ENCODE measurements around the gene ATXN7L1.

ATXN7L1 gene

GRCh38 chr7:105788356-105788755 lies 88.0 kb downstream of the ATXN7L1 start:
- TF ChIP-seq ISL1 (CRISPR knock-in tag; IDR thresholded peaks at IDR 0.05), result no peak
- no peak for ATAC-seq

GRCh38 chr7:105787793-105788192 lies 88.6 kb downstream of the ATXN7L1 start:
- TF ChIP-seq TSHZ2 (CRISPR knock-in tag; IDR thresholded peaks at IDR 0.05) (no peak), GLIS3 (CRISPR knock-in tag; IDR thresholded peaks at IDR 0.05) (no peak), CSDC2 (CRISPR knock-in tag; IDR thresholded peaks at IDR 0.05) (no peak), TOX (CRISPR knock-in tag; IDR thresholded peaks at IDR 0.05; ENCODE audit: borderline replicate concordance) (no peak), ZNF8 (CRISPR knock-in tag; IDR thresholded peaks at IDR 0.05) (no peak), ISL1 (CRISPR knock-in tag; IDR thresholded peaks at IDR 0.05) (no peak), BACH2 (CRISPR knock-in tag; IDR thresholded peaks at IDR 0.05; ENCODE audit: borderline replicate concordance) (no peak), ZC3H10 (CRISPR knock-in tag; IDR thresholded peaks at IDR 0.05) (no peak), ARNTL (CRISPR knock-in tag; IDR thresholded peaks at IDR 0.05; ENCODE audit: borderline replicate concordance, low read depth) (no peak), PPARA (CRISPR knock-in tag; IDR thresholded peaks at IDR 0.05; ENCODE audit: borderline replicate concordance) (no peak), ZFP30 (CRISPR knock-in tag; IDR thresholded peaks at IDR 0.05) (no peak)
- TF ChIP-seq, protein P1, sequence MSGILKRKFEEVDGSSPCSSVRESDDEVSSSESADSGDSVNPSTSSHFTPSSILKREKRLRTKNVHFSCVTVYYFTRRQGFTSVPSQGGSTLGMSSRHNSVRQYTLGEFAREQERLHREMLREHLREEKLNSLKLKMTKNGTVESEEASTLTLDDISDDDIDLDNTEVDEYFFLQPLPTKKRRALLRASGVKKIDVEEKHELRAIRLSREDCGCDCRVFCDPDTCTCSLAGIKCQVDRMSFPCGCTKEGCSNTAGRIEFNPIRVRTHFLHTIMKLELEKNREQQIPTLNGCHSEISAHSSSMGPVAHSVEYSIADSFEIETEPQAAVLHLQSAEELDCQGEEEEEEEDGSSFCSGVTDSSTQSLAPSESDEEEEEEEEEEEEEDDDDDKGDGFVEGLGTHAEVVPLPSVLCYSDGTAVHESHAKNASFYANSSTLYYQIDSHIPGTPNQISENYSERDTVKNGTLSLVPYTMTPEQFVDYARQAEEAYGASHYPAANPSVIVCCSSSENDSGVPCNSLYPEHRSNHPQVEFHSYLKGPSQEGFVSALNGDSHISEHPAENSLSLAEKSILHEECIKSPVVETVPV (CRISPR knock-in tag; IDR thresholded peaks at IDR 0.05), result no peak
- TF ChIP-seq, protein P2, sequence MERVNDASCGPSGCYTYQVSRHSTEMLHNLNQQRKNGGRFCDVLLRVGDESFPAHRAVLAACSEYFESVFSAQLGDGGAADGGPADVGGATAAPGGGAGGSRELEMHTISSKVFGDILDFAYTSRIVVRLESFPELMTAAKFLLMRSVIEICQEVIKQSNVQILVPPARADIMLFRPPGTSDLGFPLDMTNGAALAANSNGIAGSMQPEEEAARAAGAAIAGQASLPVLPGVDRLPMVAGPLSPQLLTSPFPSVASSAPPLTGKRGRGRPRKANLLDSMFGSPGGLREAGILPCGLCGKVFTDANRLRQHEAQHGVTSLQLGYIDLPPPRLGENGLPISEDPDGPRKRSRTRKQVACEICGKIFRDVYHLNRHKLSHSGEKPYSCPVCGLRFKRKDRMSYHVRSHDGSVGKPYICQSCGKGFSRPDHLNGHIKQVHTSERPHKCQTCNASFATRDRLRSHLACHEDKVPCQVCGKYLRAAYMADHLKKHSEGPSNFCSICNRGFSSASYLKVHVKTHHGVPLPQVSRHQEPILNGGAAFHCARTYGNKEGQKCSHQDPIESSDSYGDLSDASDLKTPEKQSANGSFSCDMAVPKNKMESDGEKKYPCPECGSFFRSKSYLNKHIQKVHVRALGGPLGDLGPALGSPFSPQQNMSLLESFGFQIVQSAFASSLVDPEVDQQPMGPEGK (CRISPR knock-in tag; IDR thresholded peaks at IDR 0.05; ENCODE audit: borderline replicate concordance), result no peak
- no peak for ATAC-seq

GRCh38 chr7:105786520-105787470 lies 89.6 kb downstream of the ATXN7L1 start:
- ATAC-seq, result no peak
- no peak for TF ChIP-seq TOX (CRISPR knock-in tag; IDR thresholded peaks at IDR 0.05; ENCODE audit: borderline replicate concordance)
- no peak for TF ChIP-seq ISL1 (CRISPR knock-in tag; IDR thresholded peaks at IDR 0.05)
- TF ChIP-seq, protein P1 (CRISPR knock-in tag; IDR thresholded peaks at IDR 0.05), result no peak
- TF ChIP-seq, protein P2 (CRISPR knock-in tag; IDR thresholded peaks at IDR 0.05; ENCODE audit: borderline replicate concordance), result no peak

DNA sequence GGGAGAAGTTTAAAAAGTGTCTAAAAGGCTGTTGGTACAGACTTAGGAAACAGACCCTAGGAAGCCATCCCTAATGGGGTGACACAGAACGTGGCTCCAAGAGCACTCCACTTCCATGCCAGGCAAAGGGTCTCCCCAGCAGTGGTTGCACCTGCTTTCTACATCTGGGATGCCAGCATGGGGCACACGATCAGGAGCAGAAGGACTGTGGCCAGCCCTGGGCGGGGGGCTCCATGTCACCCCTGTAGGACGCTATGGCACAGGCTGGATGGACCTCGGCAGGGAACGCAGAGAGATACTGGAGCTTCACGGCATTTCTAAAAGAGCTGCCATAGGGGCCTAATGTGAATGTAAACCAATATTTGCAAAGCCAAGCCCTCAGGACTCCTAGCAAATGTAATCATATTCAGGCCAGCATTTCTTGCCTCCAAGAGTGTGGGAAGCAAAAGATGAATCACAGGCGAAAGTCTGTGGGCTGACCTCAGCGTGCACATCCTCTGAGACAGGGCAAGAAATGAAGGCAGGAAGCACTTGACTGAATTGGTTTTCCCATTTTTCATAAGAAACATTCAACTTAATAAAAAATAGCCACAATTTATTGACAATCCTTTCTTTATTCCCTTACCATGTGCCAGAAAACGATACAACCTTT lies 93.9 kb downstream of the ATXN7L1 start:
- TF ChIP-seq ZNF70 (CRISPR knock-in tag; IDR thresholded peaks at IDR 0.05) (no peak), PPARA (CRISPR knock-in tag; IDR thresholded peaks at IDR 0.05; ENCODE audit: borderline replicate concordance) (no peak), ZC3H10 (CRISPR knock-in tag; IDR thresholded peaks at IDR 0.05) (peak; percentile 34; the same call in 1 of the 2 replicates), TCF4 (CRISPR knock-in tag; IDR thresholded peaks at IDR 0.05; ENCODE audit: borderline replicate concordance) (no peak), BACH2 (CRISPR knock-in tag; IDR thresholded peaks at IDR 0.05; ENCODE audit: borderline replicate concordance) (no peak), GLIS3 (CRISPR knock-in tag; IDR thresholded peaks at IDR 0.05) (no peak), ESRRG (CRISPR knock-in tag; IDR thresholded peaks at IDR 0.05) (no peak), CSDC2 (CRISPR knock-in tag; IDR thresholded peaks at IDR 0.05) (no peak), ZNF8 (CRISPR knock-in tag; IDR thresholded peaks at IDR 0.05) (no peak), ZFP3 (CRISPR knock-in tag; IDR thresholded peaks at IDR 0.05) (no peak), OSR1 (CRISPR knock-in tag; IDR thresholded peaks at IDR 0.05) (no peak), ZNF565 (CRISPR knock-in tag; conservative IDR thresholded peaks at IDR 0.05; ENCODE audit: low read depth) (no peak), TOX (CRISPR knock-in tag; IDR thresholded peaks at IDR 0.05; ENCODE audit: borderline replicate concordance) (peak; percentile 63; the same call in 1 of the 2 replicates)
- TF ChIP-seq, protein P2 (CRISPR knock-in tag; IDR thresholded peaks at IDR 0.05; ENCODE audit: borderline replicate concordance), result no peak

More for the DNA sequence above, 93.9 kb downstream of the ATXN7L1 start:
- ATAC-seq, result peak; percentile 91
